ENCODE results near the gene REEP1.

- TF ChIP-seq CTCF (IDR thresholded peaks at IDR 0.05) = no peak
- TF ChIP-seq POLR2A (IDR thresholded peaks at IDR 0.05) = no peak
- TF ChIP-seq EP300 (IDR thresholded peaks at IDR 0.05) = no peak
- TF ChIP-seq POLR2AphosphoS5 (IDR thresholded peaks at IDR 0.05) = no peak
These were observed 25.5 kb downstream of the REEP1 start for GRCh38 chr2:86311879-86312278.
